ENCODE data around the gene COG5.
A peak's percentile ranks its signal among the peaks of the same experiment; 100 is the strongest.

The COG5 gene

GRCh38 chr7:107312418-107312817 is 251.3 kb downstream of the COG5 start:
- no peaks in the 10 kb centered on the region for H3K4me1 ChIP-seq (ENCODE audit: insufficient read depth, poor library complexity, severe bottlenecking)
- DNase-seq (ENCODE audit: low spot score) (no peak), ATAC-seq (ENCODE audit: low read depth) (peak; percentile 56; the same call in 2 of the 3 replicates)
- TF ChIP-seq CTCF (IDR thresholded peaks at IDR 0.05; ENCODE audit: poor library complexity, severe bottlenecking), result no peak
- H3K27ac ChIP-seq (ENCODE audit: poor library complexity, severe bottlenecking), result no peak overlapping the region
- H3K9me3 ChIP-seq (ENCODE audit: severe bottlenecking), result no peaks in the 10 kb centered on the region
- H3K27me3 ChIP-seq (ENCODE audit: insufficient read depth, poor library complexity, severe bottlenecking), result no peaks in the 10 kb centered on the region
- H3K36me3 ChIP-seq (ENCODE audit: low read depth), result no peaks in the 10 kb centered on the region
- no peak overlapping the region for H3K4me3 ChIP-seq (ENCODE audit: severe bottlenecking)

- Histone ChIP-seq H3K27me3 (ENCODE audit: insufficient read depth, poor library complexity, severe bottlenecking) (no peaks in the 10 kb centered on the region), H3K36me3 (ENCODE audit: low read depth) (no peaks in the 10 kb centered on the region), H3K9me3 (ENCODE audit: severe bottlenecking) (no peaks in the 10 kb centered on the region), H3K4me1 (ENCODE audit: insufficient read depth, poor library complexity, severe bottlenecking) (no peaks in the 10 kb centered on the region), H3K27ac (ENCODE audit: poor library complexity, severe bottlenecking) (no peak overlapping the region), H3K4me3 (ENCODE audit: severe bottlenecking) (no peak overlapping the region)
- TF ChIP-seq CTCF (IDR thresholded peaks at IDR 0.05; ENCODE audit: poor library complexity, severe bottlenecking), result no peak
- ATAC-seq (ENCODE audit: low read depth), result no peak
- DNase-seq (ENCODE audit: low spot score), result no peak
These were observed 254.4 kb downstream of the COG5 start for GRCh38 chr7:107309296-107309695.

- TF ChIP-seq CTCF (IDR thresholded peaks at IDR 0.05; ENCODE audit: poor library complexity, severe bottlenecking), result no peak
- no peaks in the 10 kb centered on the region for H3K36me3 ChIP-seq (ENCODE audit: low read depth)
- H3K27ac ChIP-seq (ENCODE audit: poor library complexity, severe bottlenecking), result no peak overlapping the region
- H3K4me1 ChIP-seq (ENCODE audit: insufficient read depth, poor library complexity, severe bottlenecking), result no peaks in the 10 kb centered on the region
- H3K9me3 ChIP-seq (ENCODE audit: severe bottlenecking), result no peaks in the 10 kb centered on the region
- no peaks in the 10 kb centered on the region for H3K27me3 ChIP-seq (ENCODE audit: insufficient read depth, poor library complexity, severe bottlenecking)
- ATAC-seq (ENCODE audit: low read depth) (no peak), DNase-seq (ENCODE audit: low spot score) (no peak)
- no peak overlapping the region for H3K4me3 ChIP-seq (ENCODE audit: severe bottlenecking)
These were observed 259.1 kb downstream of the COG5 start for GRCh38 chr7:107304636-107305035.

GRCh38 chr7:107304063-107304462 is 259.7 kb downstream of the COG5 start:
- Histone ChIP-seq H3K9me3 (ENCODE audit: severe bottlenecking) (no peaks in the 10 kb centered on the region), H3K36me3 (ENCODE audit: low read depth) (no peaks in the 10 kb centered on the region), H3K27ac (ENCODE audit: poor library complexity, severe bottlenecking) (no peak overlapping the region), H3K4me3 (ENCODE audit: severe bottlenecking) (no peak overlapping the region), H3K4me1 (ENCODE audit: insufficient read depth, poor library complexity, severe bottlenecking) (no peaks in the 10 kb centered on the region), H3K27me3 (ENCODE audit: insufficient read depth, poor library complexity, severe bottlenecking) (no peaks in the 10 kb centered on the region)
- ATAC-seq (ENCODE audit: low read depth) (no peak), DNase-seq (ENCODE audit: low spot score) (no peak)
- no peak for TF ChIP-seq CTCF (IDR thresholded peaks at IDR 0.05; ENCODE audit: poor library complexity, severe bottlenecking)

GRCh38 chr7:107302250-107302847 is 261.4 kb downstream of the COG5 start:
- no peak for TF ChIP-seq CTCF (IDR thresholded peaks at IDR 0.05; ENCODE audit: poor library complexity, severe bottlenecking)
- no peaks in the 10 kb centered on the region for H3K27me3 ChIP-seq (ENCODE audit: insufficient read depth, poor library complexity, severe bottlenecking)
- ATAC-seq (ENCODE audit: low read depth), result no peak

More at GRCh38 chr7:107302250-107302847, 261.4 kb downstream of the COG5 start:
- Histone ChIP-seq H3K9me3 (ENCODE audit: severe bottlenecking) (no peaks in the 10 kb centered on the region), H3K36me3 (ENCODE audit: low read depth) (0 out of 2 replicates have a peak, but pooled peaks cover 7% of the 10 kb centered on the region), H3K27ac (ENCODE audit: poor library complexity, severe bottlenecking) (no peak overlapping the region), H3K4me3 (ENCODE audit: severe bottlenecking) (no peak overlapping the region), H3K4me1 (ENCODE audit: insufficient read depth, poor library complexity, severe bottlenecking) (no peaks in the 10 kb centered on the region)
- DNase-seq (ENCODE audit: low spot score), result no peak
